GM10248 (cell line): ENCODE results near the gene NEUROD6.

ENCODE experiments used
- CTCF ChIA-PET: fragments of 300-600 bp; sonication (Branson Sonifier 250); formaldehyde crosslinking; extraction: SDS; loops from one replicate; lab custom pipeline; 2021; ENCODE audit warnings: antibody characterized with exemption; lab: Yijun Ruan, JAX
- POLR2A ChIA-PET: fragments of 350-650 bp; sonication (Branson Sonifier 250); formaldehyde crosslinking; extraction: SDS; loops from one replicate; lab custom pipeline; 2020; ENCODE audit warnings: antibody characterized with exemption; lab: Yijun Ruan, JAX
- DNase-seq: peaks from one replicate; pipeline ENCODE4 v3.0.0; 2012; ENCODE audit errors: extremely low spot score
- TF ChIP-seq, protein P1 (sequence below): IDR thresholded peaks from 2 replicates; pipeline ENCODE4 v1.5.1; 2012; ENCODE audit warnings: mild to moderate bottlenecking, low read depth; ENCODE audit errors: extremely low read depth, missing control alignments, control extremely low read depth

Gene NEUROD6

DNA sequence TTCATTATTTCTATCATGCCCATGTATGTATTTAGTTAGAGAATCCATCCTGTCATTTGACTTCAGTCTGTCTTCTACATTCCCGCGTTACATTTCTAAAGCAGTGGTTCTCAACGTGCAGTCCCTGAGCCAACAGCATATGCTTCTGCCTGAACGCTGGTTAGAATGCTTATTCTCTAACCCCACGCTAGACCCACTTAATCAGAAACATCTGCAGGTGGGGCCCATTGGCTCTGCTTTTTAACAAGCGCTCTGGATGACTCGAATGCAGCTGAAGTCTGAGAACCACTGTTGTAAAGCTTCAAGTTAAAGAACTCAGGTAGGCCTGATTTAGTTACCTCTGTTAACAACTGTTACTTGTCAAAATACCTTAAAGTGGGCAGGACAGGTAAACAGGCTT is 38.2 kb downstream of the NEUROD6 start:
- TF ChIP-seq, protein P1, sequence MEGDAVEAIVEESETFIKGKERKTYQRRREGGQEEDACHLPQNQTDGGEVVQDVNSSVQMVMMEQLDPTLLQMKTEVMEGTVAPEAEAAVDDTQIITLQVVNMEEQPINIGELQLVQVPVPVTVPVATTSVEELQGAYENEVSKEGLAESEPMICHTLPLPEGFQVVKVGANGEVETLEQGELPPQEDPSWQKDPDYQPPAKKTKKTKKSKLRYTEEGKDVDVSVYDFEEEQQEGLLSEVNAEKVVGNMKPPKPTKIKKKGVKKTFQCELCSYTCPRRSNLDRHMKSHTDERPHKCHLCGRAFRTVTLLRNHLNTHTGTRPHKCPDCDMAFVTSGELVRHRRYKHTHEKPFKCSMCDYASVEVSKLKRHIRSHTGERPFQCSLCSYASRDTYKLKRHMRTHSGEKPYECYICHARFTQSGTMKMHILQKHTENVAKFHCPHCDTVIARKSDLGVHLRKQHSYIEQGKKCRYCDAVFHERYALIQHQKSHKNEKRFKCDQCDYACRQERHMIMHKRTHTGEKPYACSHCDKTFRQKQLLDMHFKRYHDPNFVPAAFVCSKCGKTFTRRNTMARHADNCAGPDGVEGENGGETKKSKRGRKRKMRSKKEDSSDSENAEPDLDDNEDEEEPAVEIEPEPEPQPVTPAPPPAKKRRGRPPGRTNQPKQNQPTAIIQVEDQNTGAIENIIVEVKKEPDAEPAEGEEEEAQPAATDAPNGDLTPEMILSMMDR, result no peak
- DNase-seq, result no peak
- ChIA-PET POLR2A (no interaction called here), CTCF (no interaction called here)

DNA sequence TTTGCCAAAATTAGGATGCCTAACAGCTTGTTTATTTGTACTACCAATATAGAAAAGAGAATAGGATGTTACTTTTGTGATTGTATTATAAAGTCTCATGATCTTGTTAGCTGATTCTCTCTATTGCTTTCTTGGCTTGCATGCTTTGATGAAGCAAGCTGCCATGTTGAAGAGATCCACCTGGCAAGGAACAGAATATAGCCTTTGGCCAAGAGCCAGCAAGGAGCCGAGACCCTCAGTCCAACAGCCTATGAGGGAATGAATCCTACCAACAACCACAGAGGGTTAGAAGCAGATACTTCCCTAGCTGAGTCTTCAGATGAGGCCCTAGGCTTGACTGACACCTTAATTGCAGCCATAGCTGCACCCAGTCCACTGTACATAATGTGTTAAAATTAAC is 41.2 kb downstream of the NEUROD6 start:
- ChIA-PET CTCF (interaction anchor here (0.7 kb wide), 1 partner anchor 14 kb away, joined by 3 read pairs; no protein-coding TSS in a partner anchor), POLR2A (no interaction called here)
- TF ChIP-seq, protein P1, result no peak
- DNase-seq, result no peak

DNA sequence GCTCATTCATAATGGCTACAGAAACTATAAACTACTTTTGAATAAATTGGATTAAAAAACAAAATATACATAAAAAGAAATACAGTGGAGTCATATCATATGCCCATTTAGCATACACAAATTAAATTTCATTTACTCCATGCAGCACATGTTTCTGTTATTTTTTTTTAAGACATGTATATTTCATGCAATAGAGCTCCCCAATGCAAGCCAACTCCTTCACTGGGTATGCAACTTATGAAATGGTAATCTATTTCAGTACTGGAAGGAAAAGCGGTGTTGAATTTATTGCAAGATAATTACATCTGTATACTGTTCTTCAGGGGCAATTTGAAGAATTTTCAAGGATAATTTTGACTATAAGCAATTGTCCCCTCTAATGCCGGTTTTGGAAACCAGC is 49.9 kb downstream of the NEUROD6 start:
- CTCF ChIA-PET, result interaction anchor here (0.8 to 1.6 kb wide), 2 partner anchors 15 to 48 kb away, joined by 3 to 4 read pairs; no protein-coding TSS in a partner anchor
- DNase-seq, result no peak
- POLR2A ChIA-PET, result no interaction called here
- TF ChIP-seq, protein P1, result no peak
